H9 (cell line): ENCODE data around the gene CCDC70. TPM values are rescaled to one million over a fixed set of nuclear protein-coding genes. Genes with fewer than 3 reads are reported as not detected.
A peak's percentile ranks its signal among the peaks of the same experiment; 100 is the strongest.

Experiments used
- DNase-seq: peaks from one replicate; pipeline ENCODE4 v3.0.0-alpha.2; 2017
- H2AFZ ChIP-seq: one replicate; pipeline ENCODE4 v1.6.1; 2013; ENCODE audit warnings: mild to moderate bottlenecking, low read length, control low read depth, moderate library complexity
- H2AK5ac ChIP-seq: 2 replicates; pipeline ENCODE4 v1.6.1; 2013; ENCODE audit warnings: low read length, control low read depth, mixed read lengths; ENCODE audit not compliant: insufficient read length
- H2BK120ac ChIP-seq: one replicate; pipeline ENCODE4 v1.6.1; 2013; ENCODE audit warnings: low read depth, mild to moderate bottlenecking, low read length, control low read depth, inconsistent platforms; ENCODE audit not compliant: poor library complexity, severe bottlenecking
- H2BK12ac ChIP-seq: 2 replicates; pipeline ENCODE4 v1.6.1; 2013; ENCODE audit warnings: low read length, control low read depth, mixed read lengths, low read depth; ENCODE audit not compliant: insufficient read length
- H2BK15ac ChIP-seq: 2 replicates; pipeline ENCODE4 v1.6.1; 2013; ENCODE audit warnings: low read depth, low read length, control low read depth
- H2BK20ac ChIP-seq: one replicate; pipeline ENCODE4 v1.6.1; 2013; ENCODE audit warnings: low read depth, mild to moderate bottlenecking, low read length, control low read depth, inconsistent platforms; ENCODE audit not compliant: poor library complexity, severe bottlenecking
- H2BK5ac ChIP-seq: 2 replicates; pipeline ENCODE4 v1.6.1; 2013; ENCODE audit warnings: low read length, control low read depth, mixed read lengths; ENCODE audit not compliant: insufficient read length
- H3K14ac ChIP-seq: 2 replicates; pipeline ENCODE4 v1.6.1; 2013; ENCODE audit warnings: low read length, control low read depth; ENCODE audit not compliant: insufficient read depth
- H3K18ac ChIP-seq: 2 replicates; pipeline ENCODE4 v1.6.1; 2013; ENCODE audit warnings: low read depth, mild to moderate bottlenecking, mixed read lengths, low read length, control low read depth; ENCODE audit not compliant: insufficient read length
- H3K23ac ChIP-seq: 2 replicates; pipeline ENCODE4 v1.6.1; 2013; ENCODE audit warnings: low read length, control low read depth, mixed read lengths, low read depth; ENCODE audit not compliant: insufficient read length
- H3K23me2 ChIP-seq: 2 replicates; pipeline ENCODE4 v1.6.1; 2013; ENCODE audit warnings: low read depth, mild to moderate bottlenecking, mixed read lengths, low read length, control low read depth; ENCODE audit not compliant: insufficient read length, poor library complexity, severe bottlenecking
- H3K27ac ChIP-seq: 2 replicates; pipeline ENCODE4 v1.5.1; 2013; ENCODE audit warnings: low read length, control low read depth, mixed read lengths, low read depth; ENCODE audit not compliant: insufficient read length
- H3K27me3 ChIP-seq: 2 replicates; pipeline ENCODE4 v1.6.1; 2013; ENCODE audit warnings: low read length, control low read depth, inconsistent platforms; ENCODE audit not compliant: insufficient read depth
- H3K4ac ChIP-seq: 2 replicates; pipeline ENCODE4 v1.6.1; 2013; ENCODE audit warnings: low read depth, mild to moderate bottlenecking, control low read depth, inconsistent platforms, low read length, moderate library complexity
- H3K4me1 ChIP-seq: 2 replicates; pipeline ENCODE4 v1.6.1; 2013; ENCODE audit warnings: low read length, control low read depth, inconsistent platforms; ENCODE audit not compliant: insufficient read depth
- H3K4me2 ChIP-seq: 2 replicates; pipeline ENCODE4 v1.6.1; 2013; ENCODE audit warnings: low read length, control low read depth, mixed read lengths; ENCODE audit not compliant: insufficient read length, insufficient read depth
- H3K56ac ChIP-seq: 2 replicates; pipeline ENCODE4 v1.6.1; 2013; ENCODE audit warnings: low read depth, mild to moderate bottlenecking, mixed read lengths, low read length, control low read depth; ENCODE audit not compliant: insufficient read length
- H3K79me1 ChIP-seq: 2 replicates; pipeline ENCODE4 v1.6.1; 2013; ENCODE audit warnings: low read depth, mild to moderate bottlenecking, moderate library complexity, low read length, control low read depth, inconsistent platforms; ENCODE audit not compliant: insufficient read depth, poor library complexity, severe bottlenecking
- H3K79me2 ChIP-seq: 2 replicates; pipeline ENCODE4 v1.6.1; 2013; ENCODE audit warnings: low read length, control low read depth, inconsistent platforms; ENCODE audit not compliant: insufficient read depth
- H3K9ac ChIP-seq: 2 replicates; pipeline ENCODE4 v1.6.1; 2013; ENCODE audit warnings: low read length, control low read depth, mixed read lengths; ENCODE audit not compliant: insufficient read length; ENCODE audit errors: extremely low read depth
- H3K9me3 ChIP-seq: one replicate; pipeline ENCODE4 v1.6.1; 2013; ENCODE audit warnings: low read depth, low read length, inconsistent platforms; ENCODE audit not compliant: control insufficient read depth
- H3T11ph ChIP-seq: one replicate; pipeline ENCODE4 v1.6.1; 2013; ENCODE audit warnings: mild to moderate bottlenecking, low read length, control low read depth, inconsistent platforms
- H4K20me1 ChIP-seq: one replicate; pipeline ENCODE4 v1.6.1; 2013; ENCODE audit not compliant: control insufficient read depth, insufficient read length, insufficient read depth
- H4K5ac ChIP-seq: 2 replicates; pipeline ENCODE4 v1.6.1; 2013; ENCODE audit warnings: low read depth, mild to moderate bottlenecking, mixed read lengths, low read length, control low read depth; ENCODE audit not compliant: insufficient read length
- H4K8ac ChIP-seq: replicated peaks from 2 replicates; pipeline ENCODE4 v1.6.1; 2013; ENCODE audit warnings: low read length, control low read depth, mixed read lengths, low read depth; ENCODE audit not compliant: insufficient read length
- H4K91ac ChIP-seq: 2 replicates; pipeline ENCODE4 v1.6.1; 2013; ENCODE audit warnings: low read depth, mild to moderate bottlenecking, moderate library complexity, mixed read lengths, low read length, control low read depth; ENCODE audit not compliant: insufficient read length
- H3K27ac Mint-ChIP-seq, 3 experiments: 2 replicates in 2 of 3; 3 replicates in 1 of 3; pipeline ENCODE4 v1.8.0; 2020 to 2021; ENCODE audit warnings: mixed read lengths in 3 of 3, mild to moderate bottlenecking in 1 of 3, moderate library complexity in 1 of 3
- H3K27me3 Mint-ChIP-seq: 2 replicates; pipeline ENCODE4 v1.8.0; 2021; ENCODE audit warnings: low read depth, mild to moderate bottlenecking, moderate library complexity, mixed read lengths
- H3K36me3 Mint-ChIP-seq, 3 experiments: 2 replicates in 2 of 3; 3 replicates in 1 of 3; pipeline ENCODE4 v1.8.0; 2020 to 2021; ENCODE audit warnings: low read depth in 3 of 3, mixed read lengths in 3 of 3; ENCODE audit not compliant: insufficient read depth in 1 of 3
- H3K4me1 Mint-ChIP-seq, 2 experiments: 2 replicates each; pipeline ENCODE4 v1.8.0; 2020; ENCODE audit warnings: mixed read lengths in 2 of 2
- H3K4me3 Mint-ChIP-seq, 2 experiments: 2 replicates in 1 of 2; 3 replicates in 1 of 2; pipeline ENCODE4 v1.8.0; 2020 to 2021; ENCODE audit warnings: mild to moderate bottlenecking in 2 of 2, mixed read lengths in 2 of 2, moderate library complexity in 1 of 2
- H3K9me3 Mint-ChIP-seq, 2 experiments: 2 replicates in 1 of 2; 3 replicates in 1 of 2; pipeline ENCODE4 v1.8.0; 2020; ENCODE audit warnings: mild to moderate bottlenecking in 2 of 2, mixed read lengths in 2 of 2, moderate library complexity in 1 of 2
- CTCF ChIP-seq: fragments of 200-600 bp; sonication (generic); conservative IDR thresholded peaks from 3 replicates; pipeline ENCODE4 v1.8.0; 2021; ENCODE audit warnings: antibody characterized with exemption, mild to moderate bottlenecking
- WGBS: extraction: QIAGEN DNeasy Blood & Tissue Kit; methylation state at CpG from one replicate; pipeline ENCODE4 v1.1.7; 2013; ENCODE audit warnings: missing lambda C conversion rate, low lambda C conversion rate, mixed read lengths; ENCODE audit not compliant: insufficient read length; ENCODE audit errors: extremely low coverage; 5-methylcytosine and 5-hydroxymethylcytosine counted together
- total RNA-seq: library from RNA; stranded (reverse); gene quantifications from 2 replicates; pipeline ENCODE4 v1.2.1, GENCODE V29; 2021

CCDC70 gene
- total RNA-seq, 1 experiment from 2014 or later: not detected

GRCh38 chr13:51912091-51912490 is 50.3 kb downstream of the CCDC70 start:
- no peak overlapping the region for H3K14ac ChIP-seq
- H2BK12ac ChIP-seq: no peak overlapping the region
- no peak overlapping the region for H3K56ac ChIP-seq
- no peak overlapping the region for H4K5ac ChIP-seq
- no peaks in the 10 kb centered on the region for H4K20me1 ChIP-seq
- no peaks in the 10 kb centered on the region for H3K9me3 Mint-ChIP-seq
- H4K8ac ChIP-seq: no peak overlapping the region
- H2AK5ac ChIP-seq: no peak overlapping the region
- no peaks in the 10 kb centered on the region for H3K79me1 ChIP-seq
- no peak overlapping the region for H3K4me3 Mint-ChIP-seq
- peak; percentile 26 for DNase-seq
- H3K27me3 ChIP-seq: no peaks in the 10 kb centered on the region
- no peak overlapping the region for H2BK5ac ChIP-seq
- H3K79me2 ChIP-seq: no peaks in the 10 kb centered on the region
- WGBS: no CpG with 5 or more reads among the region's 10 CpGs
- H3K36me3 Mint-ChIP-seq: no peaks in the 10 kb centered on the region
- H3K9ac ChIP-seq: no peak overlapping the region
- H3K18ac ChIP-seq: no peak overlapping the region
- no peak overlapping the region for H3K27ac ChIP-seq
- H3K27me3 Mint-ChIP-seq: peaks cover 4% of the 10 kb centered on the region
- no peak for TF ChIP-seq CTCF
- H3K4me1 Mint-ChIP-seq: peaks cover 5 to 8% of the 10 kb centered on the region in 2 experiments
- H3T11ph ChIP-seq: no peak overlapping the region
- H3K4me2 ChIP-seq: no peak overlapping the region
- H2BK20ac ChIP-seq: no peak overlapping the region
- no peak overlapping the region for H3K4ac ChIP-seq
- H2BK120ac ChIP-seq: no peak overlapping the region
- H3K4me1 ChIP-seq: no peaks in the 10 kb centered on the region
- H2BK15ac ChIP-seq: no peak overlapping the region
- no peak overlapping the region for H4K91ac ChIP-seq
- H3K23me2 ChIP-seq: no peaks in the 10 kb centered on the region
- H3K27ac Mint-ChIP-seq: no peak overlapping the region
- H2AFZ ChIP-seq: no peak overlapping the region
- H3K9me3 ChIP-seq: no peaks in the 10 kb centered on the region
- H3K23ac ChIP-seq: no peak overlapping the region
